ENCODE results near the gene ZBTB2.
"Not testable (repeated sequence)": the region's sequence is repeated elsewhere in the genome, so short reads cannot be mapped to it uniquely, and the experiment has no call there.

ZBTB2 gene

DNA sequence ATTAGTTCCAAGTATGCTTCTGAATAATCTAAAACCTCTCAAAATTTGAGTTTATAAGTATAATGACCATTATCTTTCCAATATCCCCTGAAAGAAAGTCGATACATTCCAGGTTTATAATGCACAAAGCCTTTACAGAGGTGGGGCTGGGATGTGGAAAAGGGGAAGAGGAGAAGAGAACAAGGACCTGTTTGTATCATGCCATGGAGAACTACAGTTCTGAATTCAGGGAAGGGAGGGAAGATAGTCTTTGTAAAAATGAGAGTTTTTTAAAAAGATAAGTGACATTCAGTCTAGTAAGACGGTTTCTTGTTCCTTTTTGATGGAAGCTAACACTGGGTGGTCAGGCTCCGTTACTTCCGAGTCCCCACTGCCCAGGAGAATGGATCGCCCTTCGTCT, 26.1 kb downstream of the ZBTB2 start:
- no peak for DNase-seq

DNA sequence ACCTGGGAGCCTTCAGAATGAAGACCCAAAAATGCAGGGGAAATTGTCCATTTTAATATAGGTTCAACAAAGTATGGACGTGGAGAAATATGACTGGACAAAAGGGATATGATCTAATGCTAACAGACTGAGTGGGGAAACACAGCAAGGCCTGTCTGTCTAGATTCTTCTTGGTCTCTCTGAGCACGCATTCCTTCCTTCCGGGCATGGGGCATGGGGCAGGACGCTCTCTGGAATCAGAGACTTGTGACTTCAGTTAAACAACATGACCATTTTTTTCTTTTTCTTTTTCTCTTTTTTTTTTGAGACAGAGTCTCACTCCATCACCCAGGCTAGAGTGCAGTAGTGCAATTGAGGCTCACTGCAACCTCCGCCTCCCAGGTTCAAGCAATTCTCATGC, 31.9 kb downstream of the ZBTB2 start:
- no peak for DNase-seq

DNA sequence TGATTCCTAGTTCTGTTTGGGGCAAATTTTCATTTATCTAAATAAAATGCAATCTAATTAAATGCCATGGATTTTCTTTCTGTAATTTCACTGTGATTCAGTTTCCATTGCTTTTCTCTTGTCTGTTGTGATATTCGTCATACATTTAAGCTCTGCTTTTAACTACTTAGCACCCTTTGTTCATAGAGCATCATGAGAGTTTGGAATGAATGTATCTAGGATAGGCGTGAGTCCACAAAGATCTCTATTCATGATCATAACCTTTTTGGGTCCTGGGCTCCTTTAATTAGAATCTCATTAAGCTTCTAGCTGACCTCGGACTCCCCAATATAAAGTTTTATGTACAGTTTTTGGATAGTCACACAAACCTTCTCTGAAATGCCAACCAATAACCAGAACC, 32.9 kb downstream of the ZBTB2 start:
- no peak for DNase-seq

DNA sequence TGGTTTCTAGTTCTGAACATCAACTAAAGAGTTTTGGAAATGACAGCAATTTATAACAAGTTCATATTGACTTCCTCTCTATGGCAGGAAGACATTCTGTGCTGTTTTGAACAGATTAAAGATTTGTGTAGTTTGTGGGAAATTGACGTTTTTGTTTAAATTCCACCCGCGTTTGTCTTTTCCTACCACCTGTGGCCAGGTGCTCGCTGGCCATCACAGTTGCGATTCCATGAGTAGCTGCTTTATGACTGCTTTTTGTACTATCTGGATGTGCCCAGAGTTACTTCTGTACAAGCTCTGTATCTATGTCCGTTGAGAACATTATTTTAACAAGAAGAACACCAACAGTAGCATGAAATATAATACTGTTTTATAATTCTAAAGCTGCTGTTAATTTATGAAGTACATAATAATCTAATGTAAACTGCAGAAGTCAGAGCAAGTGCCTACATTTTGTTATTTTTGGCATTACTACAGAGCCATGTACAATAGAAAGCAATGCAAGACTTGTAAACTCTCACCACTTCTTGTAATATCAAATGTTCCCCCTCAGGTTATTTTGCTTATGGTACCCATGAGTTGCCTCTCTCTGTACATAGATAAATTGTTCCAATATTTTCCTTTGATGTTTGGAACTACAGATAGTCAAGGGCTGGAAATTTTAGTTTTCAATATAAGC, 33.5 kb downstream of the ZBTB2 start:
- no peak for DNase-seq

DNA sequence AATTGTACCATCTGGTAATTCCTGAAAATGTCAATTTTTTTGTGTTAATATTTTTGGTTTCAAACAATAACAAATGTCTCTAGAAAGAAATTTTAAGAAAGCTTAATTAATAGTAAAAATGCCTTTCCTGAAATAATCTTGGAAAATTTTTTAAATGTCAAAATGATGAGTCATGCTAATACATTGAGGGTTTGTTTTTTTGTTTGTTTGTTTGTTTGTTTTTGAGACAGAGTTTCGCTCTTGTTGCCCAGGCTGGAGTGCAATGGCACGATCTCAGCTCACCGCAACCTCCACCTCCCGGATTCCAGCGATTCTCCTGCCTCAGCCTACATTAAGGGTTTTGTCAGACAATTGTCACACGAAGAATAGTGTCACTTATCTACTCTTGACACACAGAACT, 34.4 kb downstream of the ZBTB2 start:
- not testable (repeated sequence) for DNase-seq

DNA sequence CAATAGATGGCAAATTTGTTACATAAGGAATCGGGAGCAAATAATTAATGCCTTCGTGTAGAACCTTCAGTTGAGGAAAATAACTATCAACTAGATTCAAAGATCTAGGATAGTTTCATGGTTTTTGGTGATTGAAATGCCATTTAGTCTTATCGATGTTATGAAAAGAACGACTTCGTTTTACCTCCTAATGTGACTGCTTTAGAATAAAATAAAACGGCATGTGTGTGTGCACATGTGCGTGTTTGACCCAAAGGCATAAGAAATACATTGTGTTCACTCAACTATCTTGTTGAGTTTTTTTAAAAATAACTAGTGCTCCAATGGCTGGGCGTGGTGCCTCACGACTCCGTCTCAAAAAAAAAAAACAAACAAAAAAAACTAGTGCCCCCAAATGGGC, 37.6 kb downstream of the ZBTB2 start:
- no peak for DNase-seq

DNA sequence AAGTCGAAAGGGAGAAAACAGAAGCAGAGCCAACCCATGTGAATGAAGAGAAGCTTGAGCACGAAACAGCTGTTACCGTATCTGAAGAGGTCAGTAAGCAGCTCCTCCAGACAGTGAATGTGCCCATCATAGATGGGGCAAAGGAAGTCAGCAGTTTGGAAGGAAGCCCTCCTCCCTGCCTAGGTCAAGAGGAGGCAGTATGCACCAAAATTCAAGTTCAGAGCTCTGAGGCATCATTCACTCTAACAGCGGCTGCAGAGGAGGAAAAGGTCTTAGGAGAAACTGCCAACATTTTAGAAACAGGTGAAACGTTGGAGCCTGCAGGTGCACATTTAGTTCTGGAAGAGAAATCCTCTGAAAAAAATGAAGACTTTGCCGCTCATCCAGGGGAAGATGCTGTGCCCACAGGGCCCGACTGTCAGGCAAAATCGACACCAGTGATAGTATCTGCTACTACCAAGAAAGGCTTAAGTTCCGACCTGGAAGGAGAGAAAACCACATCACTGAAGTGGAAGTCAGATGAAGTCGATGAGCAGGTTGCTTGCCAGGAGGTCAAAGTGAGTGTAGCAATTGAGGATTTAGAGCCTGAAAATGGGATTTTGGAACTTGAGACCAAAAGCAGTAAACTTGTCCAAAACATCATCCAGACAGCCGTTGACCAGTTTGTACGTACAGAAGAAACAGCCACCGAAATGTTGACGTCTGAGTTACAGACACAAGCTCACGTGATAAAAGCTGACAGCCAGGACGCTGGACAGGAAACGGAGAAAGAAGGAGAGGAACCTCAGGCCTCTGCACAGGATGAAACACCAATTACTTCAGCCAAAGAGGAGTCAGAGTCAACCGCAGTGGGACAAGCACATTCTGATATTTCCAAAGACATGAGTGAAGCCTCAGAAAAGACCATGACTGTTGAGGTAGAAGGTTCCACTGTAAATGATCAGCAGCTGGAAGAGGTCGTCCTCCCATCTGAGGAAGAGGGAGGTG, 38.7 kb downstream of the ZBTB2 start:
- no peak for DNase-seq

DNA sequence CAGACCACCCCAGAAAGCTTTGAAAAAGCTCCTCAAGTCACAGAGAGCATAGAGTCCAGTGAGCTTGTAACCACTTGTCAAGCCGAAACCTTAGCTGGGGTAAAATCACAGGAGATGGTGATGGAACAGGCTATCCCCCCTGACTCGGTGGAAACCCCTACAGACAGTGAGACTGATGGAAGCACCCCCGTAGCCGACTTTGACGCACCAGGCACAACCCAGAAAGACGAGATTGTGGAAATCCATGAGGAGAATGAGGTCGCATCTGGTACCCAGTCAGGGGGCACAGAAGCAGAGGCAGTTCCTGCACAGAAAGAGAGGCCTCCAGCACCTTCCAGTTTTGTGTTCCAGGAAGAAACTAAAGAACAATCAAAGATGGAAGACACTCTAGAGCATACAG, 39.6 kb downstream of the ZBTB2 start:
- DNase-seq, result no peak

DNA sequence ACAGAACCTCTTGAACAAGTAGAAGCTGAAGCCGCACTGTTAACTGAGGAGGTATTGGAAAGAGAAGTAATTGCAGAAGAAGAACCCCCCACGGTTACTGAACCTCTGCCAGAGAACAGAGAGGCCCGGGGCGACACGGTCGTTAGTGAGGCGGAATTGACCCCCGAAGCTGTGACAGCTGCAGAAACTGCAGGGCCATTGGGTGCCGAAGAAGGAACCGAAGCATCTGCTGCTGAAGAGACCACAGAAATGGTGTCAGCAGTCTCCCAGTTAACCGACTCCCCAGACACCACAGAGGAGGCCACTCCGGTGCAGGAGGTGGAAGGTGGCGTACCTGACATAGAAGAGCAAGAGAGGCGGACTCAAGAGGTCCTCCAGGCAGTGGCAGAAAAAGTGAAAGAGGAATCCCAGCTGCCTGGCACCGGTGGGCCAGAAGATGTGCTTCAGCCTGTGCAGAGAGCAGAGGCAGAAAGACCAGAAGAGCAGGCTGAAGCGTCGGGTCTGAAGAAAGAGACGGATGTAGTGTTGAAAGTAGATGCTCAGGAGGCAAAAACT, 40.1 kb downstream of the ZBTB2 start:
- no peak for DNase-seq

DNA sequence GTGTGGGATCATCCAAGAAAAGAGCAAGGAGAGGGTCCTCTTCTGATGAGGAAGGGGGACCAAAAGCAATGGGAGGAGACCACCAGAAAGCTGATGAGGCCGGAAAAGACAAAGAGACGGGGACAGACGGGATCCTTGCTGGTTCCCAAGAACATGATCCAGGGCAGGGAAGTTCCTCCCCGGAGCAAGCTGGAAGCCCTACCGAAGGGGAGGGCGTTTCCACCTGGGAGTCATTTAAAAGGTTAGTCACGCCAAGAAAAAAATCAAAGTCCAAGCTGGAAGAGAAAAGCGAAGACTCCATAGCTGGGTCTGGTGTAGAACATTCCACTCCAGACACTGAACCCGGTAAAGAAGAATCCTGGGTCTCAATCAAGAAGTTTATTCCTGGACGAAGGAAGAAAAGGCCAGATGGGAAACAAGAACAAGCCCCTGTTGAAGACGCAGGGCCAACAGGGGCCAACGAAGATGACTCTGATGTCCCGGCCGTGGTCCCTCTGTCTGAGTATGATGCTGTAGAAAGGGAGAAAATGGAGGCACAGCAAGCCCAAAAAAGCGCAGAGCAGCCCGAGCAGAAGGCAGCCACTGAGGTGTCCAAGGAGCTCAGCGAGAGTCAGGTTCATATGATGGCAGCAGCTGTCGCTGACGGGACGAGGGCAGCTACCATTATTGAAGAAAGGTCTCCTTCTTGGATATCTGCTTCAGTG, 40.8 kb downstream of the ZBTB2 start:
- DNase-seq, result no peak

DNA sequence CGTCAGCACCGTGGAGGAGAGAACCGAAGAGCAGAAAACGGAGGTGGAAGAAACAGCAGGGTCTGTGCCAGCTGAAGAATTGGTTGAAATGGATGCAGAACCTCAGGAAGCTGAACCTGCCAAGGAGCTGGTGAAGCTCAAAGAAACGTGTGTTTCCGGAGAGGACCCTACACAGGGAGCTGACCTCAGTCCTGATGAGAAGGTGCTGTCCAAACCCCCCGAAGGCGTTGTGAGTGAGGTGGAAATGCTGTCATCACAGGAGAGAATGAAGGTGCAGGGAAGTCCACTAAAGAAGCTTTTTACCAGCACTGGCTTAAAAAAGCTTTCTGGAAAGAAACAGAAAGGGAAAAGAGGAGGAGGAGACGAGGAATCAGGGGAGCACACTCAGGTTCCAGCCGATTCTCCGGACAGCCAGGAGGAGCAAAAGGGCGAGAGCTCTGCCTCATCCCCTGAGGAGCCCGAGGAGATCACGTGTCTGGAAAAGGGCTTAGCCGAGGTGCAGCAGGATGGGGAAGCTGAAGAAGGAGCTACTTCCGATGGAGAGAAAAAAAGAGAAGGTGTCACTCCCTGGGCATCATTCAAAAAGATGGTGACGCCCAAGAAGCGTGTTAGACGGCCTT, 41.6 kb downstream of the ZBTB2 start:
- DNase-seq, result no peak

DNA sequence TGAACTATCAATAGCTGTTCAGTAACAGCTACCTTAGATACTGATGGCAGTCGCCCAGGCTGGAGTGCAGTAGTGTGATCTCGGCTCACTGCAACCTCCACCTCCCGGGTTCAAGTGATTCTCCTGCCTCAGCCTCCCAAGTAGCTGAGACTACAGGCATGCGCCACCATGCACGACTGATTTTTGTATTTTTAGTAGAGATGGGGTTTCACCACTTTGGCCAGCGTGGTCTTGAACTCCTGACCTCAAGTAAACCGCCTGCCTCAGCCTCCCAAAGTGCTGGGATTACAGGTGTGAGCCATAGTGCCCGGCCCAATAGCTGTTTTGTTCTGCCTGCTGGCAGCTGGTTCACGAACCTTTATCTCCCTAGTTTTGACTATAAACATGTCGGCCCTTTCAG, 48.6 kb downstream of the ZBTB2 start:
- not testable (repeated sequence) for DNase-seq

DNA sequence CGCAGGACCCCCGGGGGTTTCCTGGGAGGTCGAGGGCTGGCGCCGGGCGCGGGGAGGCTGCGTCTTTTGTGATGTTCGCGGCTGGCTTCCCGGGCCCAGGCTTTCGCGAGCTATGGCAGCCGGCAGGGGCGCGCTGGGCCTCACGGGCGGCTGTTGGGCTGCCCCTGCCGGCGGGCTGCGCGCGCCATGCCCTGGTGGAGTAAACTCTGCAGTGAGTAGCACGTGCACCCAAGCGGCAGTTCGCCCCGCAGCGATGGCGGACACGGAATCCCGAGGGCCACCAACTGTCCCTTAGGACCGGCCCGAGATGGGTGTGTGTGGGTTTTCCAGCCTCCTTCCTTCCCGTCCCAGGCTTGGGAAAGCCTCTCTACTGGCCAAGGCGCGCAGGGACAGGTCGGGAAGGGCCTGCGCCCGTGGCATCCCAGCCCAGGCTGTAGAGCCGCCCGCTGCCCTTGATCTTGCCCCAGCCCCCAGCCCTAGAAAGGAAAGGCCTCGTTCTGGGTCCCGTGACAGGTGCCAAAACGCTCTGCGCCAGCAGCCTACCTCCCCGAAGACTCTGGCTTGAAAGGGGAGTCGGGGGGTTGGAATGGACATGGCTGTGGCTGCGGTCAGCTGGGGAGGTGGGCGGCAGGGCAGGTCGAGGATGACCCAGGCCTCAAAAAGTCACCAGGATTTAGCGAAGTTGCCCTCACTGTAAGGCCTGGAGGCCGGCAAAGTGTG, 49.7 kb downstream of the ZBTB2 start:
- DNase-seq, result no peak

DNA sequence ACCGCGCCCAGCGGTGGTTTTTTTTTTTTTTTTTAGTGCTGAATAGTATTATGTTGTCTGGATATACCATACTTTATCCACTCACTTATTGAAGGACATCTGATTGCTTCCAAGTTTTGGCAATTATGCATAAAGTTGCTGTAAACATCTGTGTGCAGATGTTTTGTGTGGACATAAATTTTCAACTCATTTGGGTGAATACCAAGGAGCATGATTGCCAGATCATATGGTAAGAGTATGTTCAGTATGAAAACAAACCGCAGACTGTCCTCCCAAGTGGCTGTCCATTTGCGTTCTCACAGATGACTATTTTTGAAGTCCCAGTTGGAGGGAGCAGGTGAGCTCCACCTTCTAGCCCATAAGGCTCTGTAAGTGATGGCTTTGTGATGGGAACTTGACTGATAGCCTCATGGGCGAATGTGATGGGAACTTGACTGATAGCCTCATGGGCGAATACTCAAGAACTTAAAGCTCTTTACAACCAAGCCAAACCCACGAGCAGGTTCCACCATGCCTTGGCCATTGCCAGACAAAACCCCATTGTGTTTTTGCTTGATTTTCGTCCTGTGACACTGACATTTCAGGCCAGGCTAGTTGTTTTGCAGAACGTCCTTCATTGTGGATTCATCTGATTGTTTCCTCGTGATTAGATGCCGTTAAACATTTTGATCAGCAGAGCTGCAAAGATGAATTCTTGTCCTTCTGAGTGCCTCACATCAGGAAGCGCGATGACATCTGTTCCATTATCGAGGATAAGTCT, 51.0 kb downstream of the ZBTB2 start:
- DNase-seq, result no peak

DNA sequence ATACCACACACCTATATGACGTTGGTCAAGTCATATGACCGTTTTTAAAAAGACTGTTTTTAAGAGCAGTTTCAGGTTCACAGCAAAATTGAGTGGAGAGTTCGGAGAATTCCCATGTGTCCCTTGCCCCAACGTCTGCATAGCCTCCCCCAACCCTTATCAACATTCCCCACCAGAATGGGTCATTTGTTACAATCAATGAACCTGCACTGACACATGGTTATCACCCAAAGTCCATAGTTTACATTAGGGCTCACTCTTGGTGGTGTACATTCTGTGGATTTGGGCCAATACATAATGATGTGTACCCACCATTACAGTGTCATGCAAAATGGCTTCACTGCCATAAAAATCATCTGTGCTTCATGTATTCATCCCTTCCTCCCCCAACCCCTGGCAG, 52.0 kb downstream of the ZBTB2 start:
- DNase-seq, result no peak

DNA sequence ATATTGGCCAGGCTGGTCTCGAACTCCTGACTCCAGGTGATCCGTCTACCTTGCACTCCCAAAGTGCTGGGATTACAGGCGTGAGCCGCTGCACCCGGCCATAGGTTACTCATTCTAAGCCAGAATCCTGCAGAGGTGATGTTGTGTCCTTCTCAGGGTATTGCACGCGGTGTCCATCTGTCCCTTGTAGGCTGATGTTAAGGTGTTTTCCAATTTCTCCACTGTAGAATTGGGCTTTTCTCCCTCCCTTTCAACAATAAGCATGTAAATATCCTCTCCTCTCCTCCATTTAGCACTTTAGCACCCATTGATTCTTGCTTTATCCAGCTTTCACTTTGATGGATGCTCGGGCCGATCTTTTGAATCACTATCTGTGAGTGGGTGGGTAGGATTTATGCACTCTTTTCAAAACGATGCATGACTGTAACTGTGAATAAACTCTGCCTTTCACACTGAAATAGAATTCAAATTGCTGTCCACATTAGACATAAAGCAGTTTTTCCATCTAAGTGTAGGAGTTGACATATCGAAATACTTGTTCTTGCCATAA, 52.6 kb downstream of the ZBTB2 start:
- DNase-seq, result no peak

DNA sequence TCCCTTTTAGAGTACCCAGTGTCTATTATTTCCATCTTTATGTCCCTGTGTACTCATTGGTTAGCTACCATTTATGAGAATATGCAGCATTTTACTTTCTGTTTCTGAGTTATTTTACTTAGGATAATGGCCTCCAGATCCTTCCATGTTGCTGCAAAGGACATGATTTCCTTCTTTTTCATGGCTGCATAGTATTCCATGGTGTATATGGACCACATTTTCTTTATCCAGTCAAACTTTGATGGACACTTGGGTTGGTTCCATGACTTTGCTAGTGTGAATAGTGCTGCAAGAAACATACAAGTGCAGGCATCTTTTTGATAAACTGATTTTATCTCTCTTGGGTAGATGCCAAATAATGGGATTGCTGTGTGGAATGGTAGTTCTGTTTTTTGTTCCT, 55.4 kb downstream of the ZBTB2 start:
- no peak for DNase-seq

DNA sequence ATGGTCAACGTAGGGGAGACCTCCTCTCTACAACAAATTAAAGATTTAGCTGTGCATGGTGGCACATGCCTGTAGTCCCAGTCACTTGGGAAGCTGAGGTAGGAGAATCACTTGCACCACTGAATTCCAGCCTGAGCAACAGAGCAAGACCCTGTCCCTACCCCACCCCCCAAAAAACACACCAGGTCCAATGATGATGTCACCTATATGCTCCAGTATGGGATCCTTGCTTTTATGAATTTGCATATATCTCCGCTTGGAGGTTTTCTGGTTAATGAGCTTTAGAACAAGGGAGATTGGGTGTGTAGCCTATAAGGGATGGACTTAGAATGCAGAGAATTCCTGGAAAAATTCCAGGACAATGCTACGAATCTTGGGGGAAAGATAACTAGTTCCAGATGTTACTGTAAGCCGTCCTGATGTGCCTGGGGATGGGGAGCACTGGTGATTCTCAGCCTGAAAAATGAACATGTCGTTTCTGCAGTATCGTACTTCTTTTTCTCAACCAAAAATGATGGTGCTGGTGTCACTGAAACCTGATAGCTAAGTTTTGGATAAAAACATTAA, 61.1 kb downstream of the ZBTB2 start:
- no peak for DNase-seq

DNA sequence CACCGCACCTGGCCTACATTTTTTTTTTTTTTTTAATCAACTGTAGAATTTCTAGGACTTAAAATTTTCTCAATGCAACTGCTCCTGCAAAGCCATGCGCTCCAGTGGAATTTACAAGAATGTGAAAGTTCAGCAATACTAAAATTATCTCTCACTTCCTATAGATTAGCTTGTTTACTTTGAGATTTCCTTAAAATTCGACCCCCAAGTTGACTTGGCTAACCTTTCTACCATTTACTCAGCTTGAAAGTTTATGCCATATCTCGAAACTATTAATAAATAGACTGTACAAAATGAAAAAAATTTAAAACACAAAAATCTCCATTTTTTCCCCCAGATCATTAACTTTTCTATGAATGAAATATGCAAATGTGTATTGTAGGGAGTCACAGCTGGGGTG, 64.3 kb downstream of the ZBTB2 start:
- no peak for DNase-seq

DNA sequence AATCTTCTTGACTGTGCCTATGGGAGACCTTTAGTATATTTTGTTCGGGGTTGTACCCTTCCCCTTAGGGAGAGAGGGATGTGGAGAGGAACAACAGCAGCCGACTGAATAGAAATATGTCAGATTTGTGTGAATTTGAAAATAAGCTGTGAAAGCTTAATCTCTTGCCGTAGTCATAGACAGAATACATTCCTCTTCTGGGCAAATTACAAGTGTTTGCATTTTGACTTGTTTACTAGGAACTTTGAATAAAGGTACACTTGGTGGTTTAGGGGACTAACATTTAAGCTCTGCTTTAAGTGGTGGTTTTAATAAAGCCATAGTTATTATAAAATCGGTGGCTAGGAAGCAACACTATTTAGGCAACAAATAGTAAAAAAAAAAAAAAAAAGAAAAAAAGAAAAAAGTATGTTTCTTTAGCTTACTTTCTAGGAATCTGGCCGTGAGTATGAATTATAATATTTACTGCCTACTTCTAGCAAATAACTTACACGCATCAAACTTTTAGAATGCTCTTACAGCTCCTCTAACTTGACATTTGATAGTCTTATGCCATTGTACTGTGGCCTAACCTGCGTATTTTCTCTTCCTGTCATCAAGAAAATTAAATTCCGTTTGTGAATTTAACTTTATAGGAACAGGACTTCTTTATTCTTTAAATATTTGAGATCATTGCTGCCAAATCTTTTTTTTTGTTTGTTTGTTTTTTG, 65.1 kb downstream of the ZBTB2 start:
- no peak for DNase-seq

All from activated CD4-positive, alpha-beta T cell treated with anti-CD3 and anti-CD28 coated beads, Interleukin-2, Interleukin-6, amounts not matched to agents 100 ng/mL and 50 ng/mL, durations not matched to agents 16 hours and 8 hours (primary cell).